Activated naive CD4-positive, alpha-beta T cell treated with Interleukin-2 at 50 U/mL for 16 hours (primary cell): ENCODE measurements around the gene FDX1.
A peak's percentile ranks its signal among the peaks of the same experiment; 100 is the strongest.
"Not testable (repeated sequence)": the region's sequence is repeated elsewhere in the genome, so short reads cannot be mapped to it uniquely, and the experiment has no call there.

Experiments
- DNase-seq: peaks from one replicate; pipeline ENCODE4 v3.0.0-alpha.2; 2020

The FDX1 gene

DNA sequence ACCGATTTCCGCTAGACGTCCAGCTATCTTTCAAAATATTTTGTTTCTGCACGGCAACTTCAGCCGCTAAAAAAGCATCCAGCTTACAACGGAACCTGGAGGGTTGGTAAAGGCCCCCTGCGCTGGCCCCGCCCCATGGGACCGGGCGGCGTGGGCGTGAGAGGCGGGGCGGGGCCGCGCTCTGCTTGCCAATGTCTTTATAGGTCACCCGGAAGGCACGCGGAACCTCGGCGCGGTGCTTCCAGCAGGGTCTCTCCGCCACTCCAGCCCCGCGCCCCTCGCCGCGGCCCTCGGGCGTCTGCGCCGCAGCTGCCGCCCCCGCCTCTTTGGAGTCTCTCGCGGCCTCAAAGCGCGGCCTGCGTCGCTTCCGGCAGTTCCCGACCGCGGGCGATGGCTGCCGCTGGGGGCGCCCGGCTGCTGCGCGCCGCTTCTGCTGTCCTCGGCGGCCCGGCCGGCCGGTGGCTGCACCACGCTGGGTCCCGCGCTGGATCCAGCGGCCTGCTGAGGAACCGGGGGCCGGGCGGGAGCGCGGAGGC is at the start of gene FDX1:
Gene FDX1, plus strand, starts transcription at position 218 of the 536 bp plus-strand sequence. Its CDS starts 173 bp downstream, at position 391.
- DNase-seq: peak; percentile 85

DNA sequence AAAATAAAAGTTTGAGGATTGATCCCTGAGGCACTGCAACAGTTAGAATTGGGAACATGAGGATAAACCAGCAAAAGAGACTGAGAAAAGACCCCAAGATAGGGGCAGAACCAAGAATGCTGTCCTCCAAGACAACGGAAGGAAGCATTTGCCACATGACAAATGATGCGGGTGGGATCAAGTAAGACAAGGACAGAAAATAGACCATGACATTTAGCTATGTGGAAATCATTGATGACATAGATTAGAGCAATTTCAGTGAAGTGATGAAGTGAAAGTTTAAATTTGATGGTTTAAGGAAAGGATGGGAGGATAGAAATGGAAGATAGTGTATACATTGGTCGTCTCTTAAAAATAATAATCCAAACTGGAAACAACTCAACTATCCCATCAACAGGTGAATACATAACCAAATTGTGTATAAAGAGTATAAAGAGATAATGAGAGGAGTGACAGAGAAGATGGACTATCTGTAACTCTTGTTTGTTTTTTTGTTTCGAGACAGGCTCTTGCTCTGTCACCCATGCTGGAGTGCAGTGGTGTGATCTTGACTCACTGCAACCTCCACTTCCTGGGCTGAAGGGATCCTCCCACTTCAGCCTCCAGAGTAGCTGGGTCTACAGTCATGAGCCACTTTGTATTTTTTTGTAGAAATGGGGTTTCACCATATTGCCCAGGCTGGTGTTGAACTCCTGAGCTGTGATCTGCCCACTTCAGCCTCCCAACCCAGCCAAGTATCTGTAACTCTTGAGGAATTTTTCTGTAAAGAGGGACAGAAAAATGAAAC is 48.7 kb upstream of the FDX1 start:
- no peak for DNase-seq

- not testable (repeated sequence) for DNase-seq
Measured at GRCh38 chr11:110388231-110388630, 41.5 kb upstream of the FDX1 start.

GRCh38 chr11:110389965-110390364 is 39.8 kb upstream of the FDX1 start:
- DNase-seq: no peak

GRCh38 chr11:110392056-110392455 is 37.7 kb upstream of the FDX1 start:
- no peak for DNase-seq

GRCh38 chr11:110397668-110398286 is 32.0 kb upstream of the FDX1 start:
- not testable (repeated sequence) for DNase-seq

DNA sequence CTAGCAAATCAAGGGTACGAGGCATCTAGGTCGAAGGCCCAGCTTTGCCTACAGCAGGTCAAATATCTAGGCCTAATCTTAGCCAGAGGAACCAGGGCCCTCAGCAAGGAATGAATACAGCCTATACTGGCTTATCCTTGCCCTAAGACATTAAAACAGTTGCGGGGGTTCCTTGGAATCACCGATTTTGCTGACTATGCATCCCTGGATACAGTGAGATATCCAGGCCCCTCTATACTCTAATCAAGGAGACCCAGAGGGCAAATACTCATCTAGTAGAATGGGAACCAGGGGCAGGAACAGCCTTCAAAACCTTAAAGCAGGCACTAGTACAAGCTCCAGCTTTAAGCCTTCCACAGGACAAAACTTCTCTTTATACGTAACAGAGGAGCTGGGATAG is 26.2 kb upstream of the FDX1 start:
- DNase-seq: not testable (repeated sequence)

GRCh38 chr11:110405636-110406035 is 24.1 kb upstream of the FDX1 start:
- DNase-seq: not testable (repeated sequence)

GRCh38 chr11:110407315-110407714 is 22.4 kb upstream of the FDX1 start:
- no peak for DNase-seq

- no peak for DNase-seq
Measured at GRCh38 chr11:110409174-110409573, 20.6 kb upstream of the FDX1 start.

DNA sequence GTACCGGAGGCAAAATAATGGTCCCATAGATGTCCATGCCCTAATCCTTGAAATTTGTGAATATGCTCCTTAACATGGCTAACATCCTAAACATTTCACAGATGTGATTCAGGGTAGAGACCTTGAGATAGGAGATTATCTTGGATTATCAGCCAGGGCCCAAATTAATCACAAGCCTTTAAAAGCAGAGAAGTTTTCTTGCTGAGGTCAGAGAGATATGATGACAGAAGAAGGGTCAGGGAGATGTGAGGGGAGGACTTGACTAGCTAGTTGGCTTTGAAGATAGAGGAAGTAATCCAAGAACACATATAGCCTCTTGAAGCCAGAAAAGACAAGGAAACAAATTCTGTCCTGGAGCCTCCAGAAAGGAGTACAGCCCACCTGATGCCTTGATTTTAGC is 19.1 kb upstream of the FDX1 start:
- DNase-seq: no peak

DNA sequence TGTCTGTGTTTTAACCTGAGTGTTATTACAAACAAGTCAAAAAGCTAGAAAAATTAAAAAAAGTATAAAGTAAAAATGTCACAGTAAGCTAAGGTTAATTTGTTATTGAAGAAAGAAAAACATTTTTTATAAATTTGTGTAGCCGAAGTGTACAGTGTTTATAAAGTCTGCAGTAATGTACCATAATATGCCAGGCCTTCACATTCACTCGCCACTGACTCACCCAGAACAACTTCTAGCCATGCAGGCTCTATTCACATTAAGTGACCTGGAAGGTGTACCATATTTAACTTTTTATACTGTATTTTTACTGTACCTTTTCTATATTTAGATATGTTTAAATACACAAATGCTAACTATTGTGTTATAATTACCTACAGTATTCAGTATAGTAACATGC is 14.7 kb upstream of the FDX1 start:
- no peak for DNase-seq

GRCh38 chr11:110421658-110422057 is 8.1 kb upstream of the FDX1 start:
- not testable (repeated sequence) for DNase-seq

- DNase-seq: no peak
Measured at GRCh38 chr11:110422306-110422905, 7.3 kb upstream of the FDX1 start.

DNA sequence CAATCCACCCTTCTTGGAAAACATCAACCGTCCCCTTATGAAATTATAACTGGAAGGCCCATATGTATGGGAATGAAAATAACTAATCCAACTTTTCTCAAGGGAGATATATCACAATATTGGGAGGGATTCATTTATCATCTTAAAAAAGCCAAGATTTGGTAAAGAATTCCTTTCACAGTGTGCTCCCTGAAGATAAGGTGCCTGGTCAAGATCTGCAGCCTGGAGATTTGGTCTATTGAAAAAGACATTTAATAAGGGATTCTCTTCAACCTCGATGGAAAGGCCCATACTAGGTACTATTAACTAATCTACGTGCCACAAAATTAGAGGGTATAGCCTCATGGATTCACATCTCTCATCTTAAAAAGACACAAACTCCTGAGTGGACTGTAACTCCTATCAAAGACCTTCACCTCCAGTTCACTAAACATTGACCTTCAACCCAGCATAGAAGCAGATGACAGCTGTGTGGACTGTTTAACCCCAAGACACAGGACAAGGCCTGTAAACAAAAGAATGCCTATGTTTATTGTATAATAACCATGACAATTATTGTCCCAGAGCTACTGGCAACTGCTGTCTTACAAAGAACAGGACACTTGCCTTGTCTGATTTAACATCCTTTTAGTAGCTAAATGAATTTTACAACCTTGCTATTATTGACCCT is 4.8 kb upstream of the FDX1 start:
- DNase-seq: no peak

GRCh38 chr11:110425751-110426545 is 3.8 kb upstream of the FDX1 start:
- DNase-seq: no peak

GRCh38 chr11:110428040-110428439 is 1.7 kb upstream of the FDX1 start:
- DNase-seq: no peak

DNA sequence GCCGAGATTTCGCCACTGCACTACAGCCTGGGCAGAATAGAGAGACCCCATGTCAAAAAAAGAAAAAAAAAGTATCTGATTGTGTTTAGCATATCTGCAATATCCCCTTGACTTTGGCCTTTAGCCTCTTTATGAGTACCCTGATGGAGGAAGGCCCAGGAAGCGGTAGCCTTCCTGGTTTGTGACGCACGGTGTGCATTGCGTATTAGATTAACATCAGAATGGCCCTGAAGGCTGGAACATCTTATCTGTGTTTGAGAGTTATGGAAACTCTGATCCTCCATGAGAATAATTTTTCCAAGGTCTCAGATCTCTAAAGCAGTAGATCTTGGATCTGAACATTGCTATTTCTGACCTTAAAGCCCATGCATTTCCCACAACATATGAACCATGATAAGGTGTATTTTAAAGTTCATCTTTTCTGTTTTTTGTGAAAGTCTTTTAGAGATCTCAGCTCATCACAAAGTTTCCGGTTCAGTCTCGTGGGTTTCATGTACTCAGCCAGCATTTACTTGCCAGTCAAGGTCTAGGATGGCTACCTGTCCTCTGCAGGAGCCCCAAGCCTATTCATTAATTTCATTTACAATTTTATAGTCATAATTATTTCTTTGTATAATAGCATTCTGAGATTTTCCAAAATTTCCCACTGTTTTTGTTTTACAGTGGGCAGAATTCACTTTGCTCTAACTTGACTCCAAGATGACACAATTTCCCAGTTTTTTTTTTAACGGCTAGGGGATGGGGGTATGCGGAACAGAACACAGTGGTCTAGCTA is 605 bp upstream of the FDX1 start:
- DNase-seq: peak; percentile 10

DNA sequence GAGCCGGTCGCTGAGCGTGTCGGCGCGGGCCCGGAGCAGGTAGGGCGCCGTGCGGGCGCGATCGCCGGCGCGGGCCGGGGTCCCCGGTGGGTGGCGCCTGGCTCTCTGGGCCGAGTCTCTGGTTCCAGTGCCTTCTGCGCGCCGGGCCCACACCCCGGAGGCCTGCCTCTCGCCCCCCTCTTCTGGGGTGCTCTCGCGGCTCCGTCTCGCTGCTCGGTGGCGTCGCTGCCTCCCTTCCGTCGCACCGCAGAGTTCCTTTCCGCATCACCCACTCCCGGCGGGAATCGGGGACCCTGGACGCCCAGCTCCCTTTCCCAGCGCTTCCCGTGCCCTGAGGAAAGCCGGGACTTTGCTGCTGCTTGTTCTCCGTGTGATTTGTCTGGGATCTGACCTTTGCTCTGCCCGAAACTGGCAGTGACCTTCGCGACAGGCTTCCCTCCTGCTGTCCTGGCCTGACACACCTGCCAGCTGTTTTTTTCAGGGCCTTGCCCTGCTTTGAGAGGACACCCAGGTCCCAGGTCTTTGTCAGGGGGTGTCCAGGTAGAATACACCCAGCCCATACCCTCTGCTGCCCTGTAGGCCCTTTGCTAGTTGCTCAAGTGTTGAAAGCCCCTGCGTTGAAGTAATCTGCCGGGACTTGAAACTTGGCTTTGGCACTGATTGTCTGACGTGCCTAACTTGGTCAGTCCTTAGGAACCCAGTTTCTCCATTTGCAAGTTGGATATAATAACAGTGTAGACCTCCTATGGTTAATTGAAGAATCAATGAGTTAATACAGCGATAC is 711 bp downstream of the FDX1 start:
- DNase-seq: peak; percentile 14

DNA sequence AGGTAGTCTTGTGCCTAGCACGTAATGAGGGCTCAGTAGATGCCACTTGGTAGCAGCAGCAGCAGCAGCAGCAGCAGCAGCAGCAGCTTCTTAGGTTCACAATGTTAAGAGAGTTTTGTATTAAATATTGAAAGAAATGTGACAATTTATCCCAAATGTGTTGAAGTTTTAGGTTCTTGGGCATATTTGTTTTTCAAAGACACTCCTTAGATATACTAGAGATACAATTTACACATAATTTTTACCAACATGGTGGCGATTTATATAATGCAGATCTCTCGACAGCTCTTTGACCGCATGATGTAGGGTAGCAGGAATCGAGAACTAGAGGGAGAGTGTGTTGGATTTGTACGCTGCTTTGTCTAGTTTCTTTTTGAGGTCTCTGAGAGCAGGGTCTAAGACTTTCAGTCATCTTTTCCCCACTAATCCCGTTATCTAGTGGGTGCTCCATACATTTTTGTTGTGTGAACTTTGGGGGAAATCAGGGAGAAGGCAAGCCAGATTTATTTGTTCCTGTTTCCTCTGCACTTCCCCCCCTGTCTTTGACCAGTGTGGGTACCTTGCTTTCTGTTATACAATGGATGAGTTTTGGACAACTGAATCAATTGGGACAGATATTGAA is 1.4 kb downstream of the FDX1 start:
- no peak for DNase-seq
